Osteoblast (primary cell): ENCODE measurements around the gene LIN9. TPM values are rescaled to one million over a fixed set of nuclear protein-coding genes. Genes with fewer than 3 reads are reported as not detected.

Source experiments
- DNase-seq: peaks from one replicate; pipeline ENCODE4 v3.0.0; 2011; ENCODE audit warnings: low spot score, mixed read lengths; ENCODE audit not compliant: insufficient read length; ENCODE audit errors: missing footprints
- H2AFZ ChIP-seq: 2 replicates; pipeline ENCODE4 v1.6.0; 2011; ENCODE audit warnings: mild to moderate bottlenecking, low read length
- H3K27ac ChIP-seq: 2 replicates; pipeline ENCODE4 v1.5.1; 2011; ENCODE audit warnings: mild to moderate bottlenecking, low read depth, low read length, moderate library complexity
- H3K27me3 ChIP-seq: 2 replicates; pipeline ENCODE4 v1.6.0; 2012; ENCODE audit warnings: mild to moderate bottlenecking, control low read depth, inconsistent platforms, low read length, moderate library complexity; ENCODE audit not compliant: insufficient read depth
- H3K36me3 ChIP-seq: 2 replicates; pipeline ENCODE4 v1.5.1; 2011; ENCODE audit warnings: mild to moderate bottlenecking, low read length, control low read depth, moderate library complexity; ENCODE audit not compliant: insufficient read depth
- H3K4me1 ChIP-seq: 2 replicates; pipeline ENCODE4 v1.5.1; 2011; ENCODE audit warnings: mild to moderate bottlenecking, low read length, control low read depth, moderate library complexity; ENCODE audit not compliant: insufficient read depth
- H3K4me2 ChIP-seq: 2 replicates; pipeline ENCODE4 v1.6.0; 2011; ENCODE audit warnings: mild to moderate bottlenecking, low read length; ENCODE audit not compliant: insufficient read depth
- H3K4me3 ChIP-seq: fragments of 200-600 bp; sonication (generic); 3 replicates; pipeline ENCODE4 v1.5.1; 2012; ENCODE audit warnings: mild to moderate bottlenecking, low read length, inconsistent platforms; ENCODE audit not compliant: insufficient read depth
- H3K79me2 ChIP-seq: 2 replicates; pipeline ENCODE4 v1.6.0; 2012; ENCODE audit warnings: mild to moderate bottlenecking, low read length, control low read depth, inconsistent platforms; ENCODE audit not compliant: insufficient read depth
- H3K9me3 ChIP-seq: 2 replicates; pipeline ENCODE4 v1.5.1; 2011; ENCODE audit warnings: low read depth, low read length, control low read depth
- H4K20me1 ChIP-seq: 2 replicates; pipeline ENCODE4 v1.6.0; 2012; ENCODE audit warnings: mild to moderate bottlenecking, low read length, control low read depth; ENCODE audit not compliant: insufficient read depth
- total RNA-seq: library from RNA; depleted of rRNA; stranded (reverse); fragments of >200 nt; gene quantifications from 2 replicates; pipeline ENCODE4 v1.2.3, GENCODE V29; 2012
- TF ChIP-seq, protein P1 (sequence below): IDR thresholded peaks from 2 replicates; pipeline ENCODE4 v1.5.1; 2011; ENCODE audit warnings: mild to moderate bottlenecking, low read depth, low read length, moderate library complexity; ENCODE audit errors: extremely low read depth

LIN9 gene
- total RNA-seq, 1 donor: 2.5 TPM

DNA sequence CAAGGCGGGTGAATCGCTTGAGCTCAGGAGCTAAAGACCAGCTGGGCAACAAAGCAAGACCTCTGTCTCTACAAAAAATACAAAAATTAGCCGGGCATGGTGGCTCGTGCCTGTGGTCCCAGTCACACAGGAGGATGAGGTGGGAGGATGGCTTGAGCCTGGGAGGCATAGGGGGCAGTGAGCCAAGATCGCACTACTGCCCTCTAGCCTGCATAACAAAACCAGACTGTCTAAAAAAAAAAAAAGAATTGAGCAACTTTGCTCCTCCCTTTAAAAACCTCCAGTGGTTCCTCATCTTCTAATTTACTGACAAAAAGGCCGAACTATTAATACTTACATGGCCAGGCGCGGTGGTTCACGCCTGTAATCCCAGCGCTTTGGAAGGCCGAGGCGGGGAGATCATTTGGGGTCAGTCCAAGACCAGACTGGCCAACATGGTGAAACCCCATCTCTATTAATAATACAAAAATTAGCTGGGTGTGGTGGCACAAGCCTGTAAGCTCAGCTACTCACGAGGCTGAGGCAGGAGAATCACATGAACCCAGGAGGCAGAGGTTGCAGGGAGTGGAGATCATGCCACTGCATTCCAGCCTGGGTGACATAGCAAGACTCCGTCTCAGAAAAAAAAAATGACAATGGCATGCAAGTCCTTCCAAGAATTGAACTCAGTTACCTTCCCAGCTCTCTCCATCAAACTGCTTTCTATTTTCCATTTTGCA is 126.8 kb downstream of the LIN9 start:
- no peaks in the 10 kb centered on the region for H3K9me3 ChIP-seq
- H3K4me2 ChIP-seq: peak overlapping the region; percentile 64
- H3K79me2 ChIP-seq: peaks cover 98% of the 10 kb centered on the region
- peak; percentile 74 for DNase-seq
- peak overlapping the region; percentile 39 for H3K4me3 ChIP-seq
- TF ChIP-seq, protein P1, sequence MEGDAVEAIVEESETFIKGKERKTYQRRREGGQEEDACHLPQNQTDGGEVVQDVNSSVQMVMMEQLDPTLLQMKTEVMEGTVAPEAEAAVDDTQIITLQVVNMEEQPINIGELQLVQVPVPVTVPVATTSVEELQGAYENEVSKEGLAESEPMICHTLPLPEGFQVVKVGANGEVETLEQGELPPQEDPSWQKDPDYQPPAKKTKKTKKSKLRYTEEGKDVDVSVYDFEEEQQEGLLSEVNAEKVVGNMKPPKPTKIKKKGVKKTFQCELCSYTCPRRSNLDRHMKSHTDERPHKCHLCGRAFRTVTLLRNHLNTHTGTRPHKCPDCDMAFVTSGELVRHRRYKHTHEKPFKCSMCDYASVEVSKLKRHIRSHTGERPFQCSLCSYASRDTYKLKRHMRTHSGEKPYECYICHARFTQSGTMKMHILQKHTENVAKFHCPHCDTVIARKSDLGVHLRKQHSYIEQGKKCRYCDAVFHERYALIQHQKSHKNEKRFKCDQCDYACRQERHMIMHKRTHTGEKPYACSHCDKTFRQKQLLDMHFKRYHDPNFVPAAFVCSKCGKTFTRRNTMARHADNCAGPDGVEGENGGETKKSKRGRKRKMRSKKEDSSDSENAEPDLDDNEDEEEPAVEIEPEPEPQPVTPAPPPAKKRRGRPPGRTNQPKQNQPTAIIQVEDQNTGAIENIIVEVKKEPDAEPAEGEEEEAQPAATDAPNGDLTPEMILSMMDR: peak; percentile 60
- H4K20me1 ChIP-seq: peaks cover 72% of the 10 kb centered on the region
- H3K27me3 ChIP-seq: no peaks in the 10 kb centered on the region
- H2AFZ ChIP-seq: no peak overlapping the region
- H3K4me1 ChIP-seq: peaks cover 21% of the 10 kb centered on the region
- H3K36me3 ChIP-seq: peaks cover 17% of the 10 kb centered on the region
- H3K27ac ChIP-seq: peak overlapping the region; percentile 53

Other genes starting within 250 kb of the LIN9 start
- gene H3-3A, start 246.4 kb downstream of the LIN9 start, total RNA-seq: 127 and 166 TPM in 2 replicates
- gene ACBD3, start 122.4 kb downstream of the LIN9 start, total RNA-seq: 76.9 and 80.3 TPM in 2 replicates
- gene MIXL1, start 85.5 kb downstream of the LIN9 start, total RNA-seq: 0.29 TPM in 1 of 2 replicates, not detected in the other
- gene PARP1, start 98.9 kb upstream of the LIN9 start, total RNA-seq: 38.6 and 51.0 TPM in 2 replicates
- gene STUM, start 239.6 kb upstream of the LIN9 start, total RNA-seq: under 0.01 TPM in 1 of 2 replicates, not detected in the other